T-helper 1 cell treated with Interleukin-12 subunit alpha and Interleukin-12 subunit beta and Interleukin-4 antibody, amounts not matched to agents 30 μg/mL and 1 μg/mL, for 36 hours (primary cell): ENCODE data around the gene COX7B2.

Source experiments
- H3K27ac Mint-ChIP-seq: one replicate; pipeline ENCODE4 v1.8.0; 2021; ENCODE audit warnings: mild to moderate bottlenecking, mixed read lengths
- H3K27me3 Mint-ChIP-seq: one replicate; pipeline ENCODE4 v1.8.0; 2021; ENCODE audit warnings: low read depth, mixed read lengths
- H3K36me3 Mint-ChIP-seq: one replicate; pipeline ENCODE4 v1.8.0; 2021; ENCODE audit warnings: low read depth, mixed read lengths
- H3K4me1 Mint-ChIP-seq: one replicate; pipeline ENCODE4 v1.8.0; 2021; ENCODE audit warnings: low read depth, mixed read lengths
- H3K4me3 Mint-ChIP-seq: one replicate; pipeline ENCODE4 v1.8.0; 2021; ENCODE audit warnings: mild to moderate bottlenecking, moderate library complexity, mixed read lengths
- H3K9me3 Mint-ChIP-seq: one replicate; pipeline ENCODE4 v1.8.0; 2021; ENCODE audit warnings: mixed read lengths

COX7B2 gene

DNA sequence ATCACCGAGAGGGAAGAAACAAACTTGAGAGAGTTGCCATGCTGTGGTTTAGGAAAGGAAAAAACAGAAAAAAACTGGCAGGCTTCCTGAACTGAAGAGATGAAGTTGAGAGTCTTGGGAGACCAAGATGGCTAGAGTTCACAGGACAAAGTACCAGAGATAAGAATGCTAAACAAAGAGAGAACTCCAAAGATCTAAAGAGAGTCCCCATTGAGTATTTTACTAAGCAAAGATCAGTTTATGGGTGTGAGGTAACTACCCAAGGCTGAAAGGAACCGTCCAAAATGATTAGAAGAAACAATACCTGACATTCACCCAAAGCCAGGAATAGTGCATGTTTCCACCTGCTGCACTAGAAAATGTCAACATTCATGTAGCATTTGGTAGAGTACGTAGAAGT, 21.8 kb upstream of the COX7B2 start:
- Mint-ChIP-seq H3K9me3 (no peaks in the 10 kb centered on the region), H3K4me1 (no peaks in the 10 kb centered on the region)

DNA sequence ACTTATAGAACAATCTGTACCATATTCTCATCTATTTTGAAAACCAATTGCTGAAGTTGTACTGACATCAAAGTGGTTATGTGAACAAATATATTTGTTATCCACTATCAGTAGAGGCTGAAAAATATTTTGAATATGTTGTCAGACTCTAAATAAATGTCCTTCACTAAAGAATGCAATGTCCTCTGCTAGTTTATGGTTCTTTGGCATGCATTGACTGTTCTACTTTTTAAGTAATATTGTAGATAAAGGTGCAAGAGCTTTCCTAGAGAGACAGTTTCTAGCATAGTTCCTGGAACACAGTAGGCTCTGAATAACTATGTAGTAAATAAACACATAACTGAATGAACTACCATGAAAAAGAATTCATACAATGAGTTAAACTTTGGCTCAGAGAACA, 18.2 kb upstream of the COX7B2 start:
- H3K9me3 Mint-ChIP-seq = no peaks in the 10 kb centered on the region
- H3K4me1 Mint-ChIP-seq = no peaks in the 10 kb centered on the region
- no peak overlapping the region for H3K4me3 Mint-ChIP-seq
- no peak overlapping the region for H3K27ac Mint-ChIP-seq
- no peaks in the 10 kb centered on the region for H3K27me3 Mint-ChIP-seq
- H3K36me3 Mint-ChIP-seq = no peaks in the 10 kb centered on the region

More for the DNA sequence above, 21.8 kb upstream of the COX7B2 start:
- Mint-ChIP-seq H3K27me3 (no peaks in the 10 kb centered on the region), H3K36me3 (no peaks in the 10 kb centered on the region), H3K27ac (no peak overlapping the region), H3K4me3 (no peak overlapping the region)

- H3K36me3 Mint-ChIP-seq = no peaks in the 10 kb centered on the region
- H3K27me3 Mint-ChIP-seq = no peaks in the 10 kb centered on the region
- H3K4me3 Mint-ChIP-seq = no peak overlapping the region
- H3K9me3 Mint-ChIP-seq = no peaks in the 10 kb centered on the region
- no peaks in the 10 kb centered on the region for H3K4me1 Mint-ChIP-seq
- no peak overlapping the region for H3K27ac Mint-ChIP-seq
Measured at GRCh38 chr4:46924789-46925529, 15.9 kb upstream of the COX7B2 start.

DNA sequence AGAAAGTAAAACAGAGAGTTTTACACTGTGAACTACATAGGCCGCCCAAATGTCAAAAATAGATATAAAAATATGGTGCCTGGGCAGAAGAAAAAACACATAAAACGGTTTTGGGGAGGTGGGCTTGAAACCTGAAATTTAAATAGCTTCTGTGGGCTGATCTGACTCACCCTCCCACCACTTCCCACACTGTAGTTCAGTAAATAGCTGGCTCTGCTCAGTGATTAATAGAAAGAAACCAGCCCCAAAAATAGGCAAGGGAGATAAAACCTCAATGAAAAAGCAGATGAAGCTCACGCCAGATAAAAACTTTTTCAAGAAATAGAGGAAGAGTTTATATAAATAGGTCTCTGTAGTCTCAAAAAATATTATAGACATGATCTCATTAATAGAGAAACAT, 13.2 kb upstream of the COX7B2 start:
- no peaks in the 10 kb centered on the region for H3K27me3 Mint-ChIP-seq
- no peak overlapping the region for H3K4me3 Mint-ChIP-seq
- H3K36me3 Mint-ChIP-seq = no peaks in the 10 kb centered on the region
- H3K27ac Mint-ChIP-seq = no peak overlapping the region
- H3K9me3 Mint-ChIP-seq = no peaks in the 10 kb centered on the region
- no peaks in the 10 kb centered on the region for H3K4me1 Mint-ChIP-seq

DNA sequence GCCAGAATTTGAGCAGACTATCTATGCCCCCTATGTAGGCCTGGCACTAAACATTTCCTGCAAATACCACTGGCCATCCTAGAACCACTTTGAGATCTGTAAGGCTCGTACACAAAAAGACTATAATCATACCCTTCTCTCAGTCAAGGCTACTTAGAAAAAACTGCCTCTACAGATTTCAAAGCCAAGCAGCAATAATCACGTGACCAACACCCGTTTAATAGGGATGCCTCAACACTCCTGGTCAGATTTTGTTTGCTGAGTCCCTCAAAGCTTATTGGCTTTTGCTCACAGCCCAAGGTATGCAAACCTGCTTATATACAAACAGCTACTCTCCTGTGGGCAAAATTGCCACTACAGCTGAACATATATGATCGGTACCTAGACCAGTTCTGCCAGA, 897 bp downstream of the COX7B2 start:
- H3K4me3 Mint-ChIP-seq = no peak overlapping the region
- no peak overlapping the region for H3K27ac Mint-ChIP-seq
- H3K36me3 Mint-ChIP-seq = no peaks in the 10 kb centered on the region
- no peaks in the 10 kb centered on the region for H3K27me3 Mint-ChIP-seq
- no peaks in the 10 kb centered on the region for H3K9me3 Mint-ChIP-seq
- H3K4me1 Mint-ChIP-seq = no peaks in the 10 kb centered on the region

- no peaks in the 10 kb centered on the region for H3K4me1 Mint-ChIP-seq
- no peak overlapping the region for H3K4me3 Mint-ChIP-seq
- no peaks in the 10 kb centered on the region for H3K36me3 Mint-ChIP-seq
- no peak overlapping the region for H3K27ac Mint-ChIP-seq
- H3K27me3 Mint-ChIP-seq = no peaks in the 10 kb centered on the region
- H3K9me3 Mint-ChIP-seq = no peaks in the 10 kb centered on the region
Measured at GRCh38 chr4:46900082-46900481, 9.0 kb downstream of the COX7B2 start.

- Mint-ChIP-seq H3K4me3 (no peak overlapping the region), H3K27ac (no peak overlapping the region), H3K36me3 (no peaks in the 10 kb centered on the region), H3K27me3 (no peaks in the 10 kb centered on the region), H3K4me1 (no peaks in the 10 kb centered on the region), H3K9me3 (no peaks in the 10 kb centered on the region)
Measured at GRCh38 chr4:46894826-46895225, 14.2 kb downstream of the COX7B2 start.

DNA sequence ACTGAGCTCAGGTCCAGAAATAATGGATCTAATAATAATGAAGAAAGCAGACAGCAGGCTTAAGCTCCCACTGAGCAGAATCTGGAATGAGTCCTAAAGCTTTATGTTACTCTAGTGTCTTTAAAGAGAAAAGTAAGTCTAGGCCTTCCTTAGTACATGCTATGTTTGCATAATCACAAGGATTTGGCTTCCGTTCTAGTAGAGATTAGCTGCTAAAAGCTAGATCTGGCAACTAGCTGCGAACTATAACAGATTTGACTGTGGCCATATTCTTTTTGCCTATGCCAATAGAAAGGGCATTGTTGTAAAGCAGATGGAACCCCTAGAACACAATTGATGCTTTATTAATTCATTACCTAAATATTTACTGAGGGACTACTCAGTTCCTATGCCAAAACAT, 19.0 kb downstream of the COX7B2 start:
- Mint-ChIP-seq H3K4me3 (no peak overlapping the region), H3K27ac (no peak overlapping the region), H3K27me3 (no peaks in the 10 kb centered on the region), H3K9me3 (no peaks in the 10 kb centered on the region), H3K36me3 (no peaks in the 10 kb centered on the region), H3K4me1 (no peaks in the 10 kb centered on the region)

DNA sequence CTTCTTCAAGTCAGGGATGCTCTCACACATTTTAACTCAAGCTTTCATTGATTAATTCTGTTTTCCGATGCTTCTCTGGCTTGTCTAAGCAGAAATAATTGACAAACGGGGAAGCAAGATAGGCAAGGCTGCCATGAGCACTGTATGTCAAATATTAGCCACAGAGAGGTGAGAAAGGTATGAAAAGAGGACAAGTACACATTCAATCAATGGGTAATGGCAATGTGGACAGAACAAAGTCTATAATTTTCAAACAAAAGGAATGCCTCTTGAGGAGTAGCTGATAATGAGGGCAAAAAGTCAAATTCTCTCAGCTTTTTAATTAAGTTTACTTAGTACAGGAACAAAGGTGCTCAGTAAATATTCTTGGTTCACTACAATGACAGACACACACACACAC, 19.6 kb downstream of the COX7B2 start:
- H3K27ac Mint-ChIP-seq = no peak overlapping the region

GRCh38 chr4:46886711-46887110, 22.3 kb downstream of the COX7B2 start:
- Mint-ChIP-seq H3K27me3 (no peaks in the 10 kb centered on the region), H3K27ac (no peak overlapping the region), H3K4me3 (no peak overlapping the region), H3K9me3 (no peaks in the 10 kb centered on the region), H3K36me3 (no peaks in the 10 kb centered on the region), H3K4me1 (no peaks in the 10 kb centered on the region)

More for the DNA sequence above, 19.6 kb downstream of the COX7B2 start:
- Mint-ChIP-seq H3K9me3 (no peaks in the 10 kb centered on the region), H3K36me3 (no peaks in the 10 kb centered on the region), H3K4me1 (no peaks in the 10 kb centered on the region), H3K4me3 (no peak overlapping the region), H3K27me3 (no peaks in the 10 kb centered on the region)

DNA sequence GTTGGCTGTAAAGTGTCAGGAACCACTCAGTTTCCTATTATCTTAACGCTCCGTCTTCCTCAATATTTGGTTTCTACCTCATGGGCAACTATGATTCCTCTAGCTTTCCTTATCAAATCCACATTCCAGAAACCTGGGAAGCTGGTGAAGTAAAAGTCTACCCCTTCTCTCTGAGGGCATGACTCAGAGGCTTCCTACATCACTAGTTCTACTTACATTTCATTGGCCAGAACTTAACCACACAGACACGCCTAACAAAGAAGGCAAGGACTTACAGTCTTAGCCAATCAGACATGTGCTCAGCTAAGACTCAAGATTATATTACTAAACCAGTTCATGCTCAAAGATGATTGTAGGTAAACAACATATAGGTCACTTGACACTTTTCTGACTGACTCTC, 30.4 kb downstream of the COX7B2 start:
- no peak overlapping the region for H3K27ac Mint-ChIP-seq
- H3K9me3 Mint-ChIP-seq = no peaks in the 10 kb centered on the region
- H3K4me1 Mint-ChIP-seq = no peaks in the 10 kb centered on the region
- no peaks in the 10 kb centered on the region for H3K36me3 Mint-ChIP-seq
- no peak overlapping the region for H3K4me3 Mint-ChIP-seq
- no peaks in the 10 kb centered on the region for H3K27me3 Mint-ChIP-seq

DNA sequence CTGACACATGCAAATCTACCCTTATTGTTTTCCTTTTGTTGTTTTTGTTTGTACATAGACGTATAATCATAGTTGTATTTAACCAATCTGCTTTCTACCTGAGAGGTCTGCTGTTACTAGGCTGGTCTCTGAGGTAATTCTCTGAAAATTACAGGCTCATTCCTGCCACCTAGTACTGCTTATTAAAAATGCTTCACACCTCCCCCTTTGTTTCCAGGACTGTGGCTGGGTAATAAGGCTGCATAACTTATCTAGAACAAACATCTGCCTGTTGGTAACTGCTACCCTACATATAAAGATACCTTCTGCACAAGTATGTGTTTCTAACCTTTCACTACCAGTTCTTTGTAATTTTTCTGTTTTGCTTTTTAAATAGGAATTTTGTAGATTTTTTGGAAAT, 34.2 kb downstream of the COX7B2 start:
- H3K9me3 Mint-ChIP-seq = no peaks in the 10 kb centered on the region
- H3K27ac Mint-ChIP-seq = no peak overlapping the region
- no peak overlapping the region for H3K4me3 Mint-ChIP-seq
- H3K4me1 Mint-ChIP-seq = no peaks in the 10 kb centered on the region
- no peaks in the 10 kb centered on the region for H3K36me3 Mint-ChIP-seq
- H3K27me3 Mint-ChIP-seq = no peaks in the 10 kb centered on the region

GRCh38 chr4:46870411-46870810, 38.6 kb downstream of the COX7B2 start:
- Mint-ChIP-seq H3K36me3 (no peaks in the 10 kb centered on the region), H3K4me1 (no peaks in the 10 kb centered on the region), H3K4me3 (no peak overlapping the region), H3K27ac (no peak overlapping the region), H3K9me3 (peaks cover 3% of the 10 kb centered on the region), H3K27me3 (no peaks in the 10 kb centered on the region)

DNA sequence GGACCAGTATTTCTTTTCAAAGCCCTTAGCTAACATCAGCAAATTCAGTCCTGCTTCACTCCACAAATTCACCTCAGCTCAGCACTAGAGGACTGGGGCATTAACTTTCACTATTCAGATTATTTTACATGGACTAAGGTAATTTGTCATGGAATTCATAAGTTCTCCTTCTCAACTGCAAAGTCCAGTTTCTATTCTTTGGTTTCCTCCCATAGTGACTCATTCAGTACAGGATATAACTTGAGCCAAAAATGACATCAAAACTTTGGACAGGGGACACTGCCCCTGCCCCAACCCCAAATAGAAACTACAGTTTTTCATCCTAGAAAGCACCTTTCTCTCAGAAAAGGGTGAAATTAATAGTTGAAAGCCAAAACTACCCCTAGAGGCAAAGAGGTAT, 52.7 kb downstream of the COX7B2 start:
- Mint-ChIP-seq H3K4me3 (no peak overlapping the region), H3K4me1 (no peaks in the 10 kb centered on the region), H3K27me3 (no peaks in the 10 kb centered on the region), H3K9me3 (no peaks in the 10 kb centered on the region), H3K36me3 (no peaks in the 10 kb centered on the region), H3K27ac (no peak overlapping the region)

GRCh38 chr4:46852800-46853199, 56.2 kb downstream of the COX7B2 start:
- Mint-ChIP-seq H3K27ac (no peak overlapping the region), H3K9me3 (no peaks in the 10 kb centered on the region), H3K4me1 (no peaks in the 10 kb centered on the region), H3K27me3 (no peaks in the 10 kb centered on the region), H3K36me3 (no peaks in the 10 kb centered on the region), H3K4me3 (no peak overlapping the region)

DNA sequence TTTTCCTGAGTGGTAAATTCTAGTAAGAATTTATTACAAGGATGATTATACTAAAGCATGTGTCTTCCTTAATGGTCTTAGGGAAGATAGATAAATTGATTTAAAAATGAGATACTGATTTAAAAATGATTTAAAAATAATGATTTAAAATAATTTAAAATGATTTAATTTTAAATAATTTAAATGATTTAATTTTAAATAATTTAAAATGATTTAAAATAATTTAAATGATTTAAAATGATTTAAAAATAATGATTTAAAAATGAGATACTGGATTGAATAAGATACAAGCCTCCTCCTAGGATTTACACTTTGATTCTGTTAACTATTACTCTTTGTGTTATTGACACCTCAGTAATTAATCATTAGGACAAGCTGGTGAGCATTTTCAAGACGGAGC, 59.0 kb downstream of the COX7B2 start:
- H3K27ac Mint-ChIP-seq = no peak overlapping the region
- no peaks in the 10 kb centered on the region for H3K9me3 Mint-ChIP-seq
- no peak overlapping the region for H3K4me3 Mint-ChIP-seq
- H3K4me1 Mint-ChIP-seq = no peaks in the 10 kb centered on the region
- no peaks in the 10 kb centered on the region for H3K36me3 Mint-ChIP-seq
- H3K27me3 Mint-ChIP-seq = no peaks in the 10 kb centered on the region
